Retinal pigment epithelial cell (primary cell): Measurements from ENCODE around the gene MAP3K4.
"Not testable (repeated sequence)": the region's sequence is repeated elsewhere in the genome, so short reads cannot be mapped to it uniquely, and the experiment has no call there.

Experiments used
- DNase-seq: peaks from one replicate; pipeline ENCODE4 v3.0.0-alpha.2; 2010; ENCODE audit warnings: low read depth
- H3K4me3 ChIP-seq: 2 replicates; pipeline ENCODE4 v1.5.1; 2011; ENCODE audit warnings: mild to moderate bottlenecking, low read length, control low read depth, moderate library complexity
- TF ChIP-seq, protein P1 (sequence below): conservative IDR thresholded peaks from 2 replicates; pipeline ENCODE4 v1.5.1; 2011; ENCODE audit warnings: low read depth, low read length, control low read depth, inconsistent platforms

The MAP3K4 gene

DNA sequence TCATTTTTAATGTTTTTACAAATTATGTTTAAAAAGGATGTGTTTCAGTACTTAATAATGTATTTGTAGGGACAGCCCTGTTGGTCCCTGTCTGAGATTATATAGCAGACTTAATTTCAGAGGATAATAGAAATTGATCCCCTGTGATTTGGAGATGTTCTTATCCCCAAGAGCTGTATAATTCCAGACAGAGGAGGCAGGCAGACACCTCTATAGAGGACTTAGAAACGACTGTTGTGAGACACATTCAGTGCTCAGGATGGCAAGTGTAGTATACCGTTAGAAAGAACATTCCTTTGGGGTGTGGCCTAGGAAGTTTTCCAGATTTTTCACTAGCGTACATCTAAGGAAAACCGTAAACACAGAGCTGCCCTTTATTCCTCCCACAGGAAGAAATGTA, 117.8 kb downstream of the MAP3K4 start:
- TF ChIP-seq, protein P1, sequence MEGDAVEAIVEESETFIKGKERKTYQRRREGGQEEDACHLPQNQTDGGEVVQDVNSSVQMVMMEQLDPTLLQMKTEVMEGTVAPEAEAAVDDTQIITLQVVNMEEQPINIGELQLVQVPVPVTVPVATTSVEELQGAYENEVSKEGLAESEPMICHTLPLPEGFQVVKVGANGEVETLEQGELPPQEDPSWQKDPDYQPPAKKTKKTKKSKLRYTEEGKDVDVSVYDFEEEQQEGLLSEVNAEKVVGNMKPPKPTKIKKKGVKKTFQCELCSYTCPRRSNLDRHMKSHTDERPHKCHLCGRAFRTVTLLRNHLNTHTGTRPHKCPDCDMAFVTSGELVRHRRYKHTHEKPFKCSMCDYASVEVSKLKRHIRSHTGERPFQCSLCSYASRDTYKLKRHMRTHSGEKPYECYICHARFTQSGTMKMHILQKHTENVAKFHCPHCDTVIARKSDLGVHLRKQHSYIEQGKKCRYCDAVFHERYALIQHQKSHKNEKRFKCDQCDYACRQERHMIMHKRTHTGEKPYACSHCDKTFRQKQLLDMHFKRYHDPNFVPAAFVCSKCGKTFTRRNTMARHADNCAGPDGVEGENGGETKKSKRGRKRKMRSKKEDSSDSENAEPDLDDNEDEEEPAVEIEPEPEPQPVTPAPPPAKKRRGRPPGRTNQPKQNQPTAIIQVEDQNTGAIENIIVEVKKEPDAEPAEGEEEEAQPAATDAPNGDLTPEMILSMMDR = no peak
- no peak for DNase-seq

DNA sequence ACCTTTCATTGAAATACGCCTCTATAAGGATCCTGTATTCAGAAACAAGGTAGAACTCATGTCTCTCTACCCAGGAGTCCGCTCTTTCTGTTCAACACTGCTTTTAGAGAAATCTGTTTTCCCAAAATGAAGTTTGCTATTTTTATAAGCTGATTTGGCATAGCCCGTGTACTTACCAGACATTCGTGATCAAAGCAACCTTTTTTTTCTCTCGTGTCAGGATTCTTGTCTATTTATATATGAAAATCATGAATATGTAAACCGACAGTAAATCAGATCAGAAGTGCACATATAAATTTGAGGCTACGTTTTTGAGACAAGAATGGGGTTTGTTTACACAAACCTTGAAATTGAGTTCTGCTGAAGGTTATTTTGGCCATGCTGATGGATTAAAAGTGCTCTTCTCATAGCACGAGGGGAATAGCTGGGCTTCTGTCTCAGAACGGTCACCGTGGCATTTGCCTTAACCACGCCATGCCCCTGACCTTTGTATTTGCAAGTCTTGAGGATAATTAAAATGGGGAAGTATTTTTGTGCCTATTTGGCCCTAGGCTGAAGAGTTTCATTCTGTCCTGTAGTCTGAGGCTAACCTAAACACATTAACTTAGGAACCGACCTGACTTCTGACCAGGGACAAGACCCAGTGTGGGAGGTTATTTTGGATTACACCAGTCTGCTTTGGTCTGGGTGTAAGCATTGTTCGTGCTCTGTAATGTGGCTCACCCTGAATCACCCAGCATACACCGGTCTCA, 118.6 kb downstream of the MAP3K4 start:
- H3K4me3 ChIP-seq = no peak overlapping the region
- no peak for DNase-seq
- TF ChIP-seq, protein P1 = no peak

More for the DNA sequence above, 117.8 kb downstream of the MAP3K4 start:
- no peak overlapping the region for H3K4me3 ChIP-seq

DNA sequence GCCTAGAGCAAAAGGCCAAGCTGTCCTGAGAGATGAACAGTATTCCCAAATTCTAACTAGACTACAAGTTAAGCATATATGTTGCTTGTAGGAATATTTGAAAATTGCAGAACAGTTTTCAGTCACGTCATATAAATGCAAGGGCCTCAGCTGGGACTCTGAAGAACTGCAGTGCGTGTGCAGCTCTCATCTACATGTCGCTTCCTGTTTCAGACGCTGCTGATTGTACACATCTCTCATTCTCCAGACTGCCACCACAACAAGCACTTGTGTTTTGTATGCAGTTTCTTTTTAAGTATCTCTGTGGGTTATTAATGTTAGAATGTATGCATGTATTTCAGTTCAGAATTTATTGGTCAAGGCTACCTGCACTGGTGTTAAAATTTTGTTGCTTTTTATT, 119.7 kb downstream of the MAP3K4 start:
- no peak for DNase-seq
- TF ChIP-seq, protein P1 = no peak
- no peak overlapping the region for H3K4me3 ChIP-seq

DNA sequence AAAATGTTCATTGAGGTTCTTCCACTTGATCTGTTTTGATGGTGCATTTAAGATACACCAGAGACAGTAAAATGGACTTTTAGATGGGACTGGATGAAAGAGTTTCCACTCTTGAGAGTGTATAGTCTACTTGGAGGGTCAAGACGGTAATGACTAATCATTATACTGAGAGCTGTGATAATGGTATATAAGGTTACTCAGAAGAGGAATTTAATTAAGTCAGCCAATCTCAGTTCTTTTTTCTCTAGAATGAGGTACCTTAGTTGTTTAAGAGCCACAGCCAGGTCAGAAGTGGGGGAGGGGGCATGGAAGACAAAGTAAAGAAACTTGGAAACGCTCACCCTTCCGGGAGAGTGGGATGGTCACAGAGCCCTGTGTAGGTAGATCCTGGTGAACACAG, 123.9 kb downstream of the MAP3K4 start:
- TF ChIP-seq, protein P1 = no peak
- no peak for DNase-seq
- no peak overlapping the region for H3K4me3 ChIP-seq

DNA sequence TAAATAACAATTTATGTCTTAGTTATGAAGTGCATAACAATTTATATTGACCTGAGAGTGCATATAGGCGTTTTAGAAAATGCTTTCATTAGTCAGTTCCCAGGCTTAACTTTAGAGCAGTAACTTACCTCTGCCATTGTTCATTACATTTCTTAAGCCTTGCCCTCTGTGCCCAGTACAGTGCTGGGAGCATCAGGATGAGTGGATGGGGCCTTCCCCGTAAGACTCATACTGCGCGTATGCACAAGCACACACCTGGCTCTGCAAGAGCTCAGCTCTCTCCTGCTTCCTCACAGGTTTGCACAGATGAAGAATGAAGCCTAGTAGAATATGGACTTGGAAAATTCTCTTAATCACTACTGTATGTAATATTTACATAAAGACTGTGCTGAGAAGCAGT, 125.0 kb downstream of the MAP3K4 start:
- TF ChIP-seq, protein P1 = no peak
- no peak for DNase-seq
- no peak overlapping the region for H3K4me3 ChIP-seq

DNA sequence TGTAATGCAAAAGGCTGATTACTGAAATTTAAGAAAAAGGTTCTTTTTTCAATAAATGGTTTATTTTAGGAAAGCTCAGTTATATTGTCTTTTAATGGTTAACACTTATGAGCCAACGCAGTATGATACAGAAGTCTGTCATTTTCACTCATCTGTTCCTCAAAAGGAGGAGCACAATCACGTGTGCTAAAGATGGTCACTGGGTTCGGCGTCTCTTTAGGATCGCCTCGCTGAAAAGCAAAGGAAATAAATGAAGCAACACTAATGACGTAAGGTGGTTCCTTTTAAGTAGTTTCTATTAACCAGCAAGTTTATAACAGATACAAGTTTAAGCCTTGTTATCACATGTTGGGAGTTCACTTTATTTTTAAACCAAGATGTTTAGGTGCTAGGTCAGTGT, 125.7 kb downstream of the MAP3K4 start:
- DNase-seq = no peak
- TF ChIP-seq, protein P1 = no peak
- no peak overlapping the region for H3K4me3 ChIP-seq

DNA sequence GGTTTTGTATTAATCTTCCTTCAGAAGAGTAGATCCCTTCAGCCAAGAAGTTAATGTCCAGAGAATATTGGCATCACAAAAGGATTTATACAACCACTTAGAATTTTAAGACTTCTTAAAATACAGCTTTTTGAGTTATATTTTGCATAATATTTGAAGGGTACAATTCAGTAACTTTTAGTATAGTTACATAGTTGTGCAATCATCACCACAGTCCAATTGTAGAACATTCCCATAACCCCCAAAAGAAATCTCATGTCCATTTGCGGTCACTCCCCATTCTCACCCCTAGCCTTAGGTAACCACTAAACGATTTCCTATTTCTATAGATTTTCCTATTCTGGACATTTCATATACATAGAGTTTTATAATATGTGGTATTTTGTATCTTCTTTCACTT, 126.4 kb downstream of the MAP3K4 start:
- no peak for DNase-seq
- TF ChIP-seq, protein P1 = no peak
- no peak overlapping the region for H3K4me3 ChIP-seq

DNA sequence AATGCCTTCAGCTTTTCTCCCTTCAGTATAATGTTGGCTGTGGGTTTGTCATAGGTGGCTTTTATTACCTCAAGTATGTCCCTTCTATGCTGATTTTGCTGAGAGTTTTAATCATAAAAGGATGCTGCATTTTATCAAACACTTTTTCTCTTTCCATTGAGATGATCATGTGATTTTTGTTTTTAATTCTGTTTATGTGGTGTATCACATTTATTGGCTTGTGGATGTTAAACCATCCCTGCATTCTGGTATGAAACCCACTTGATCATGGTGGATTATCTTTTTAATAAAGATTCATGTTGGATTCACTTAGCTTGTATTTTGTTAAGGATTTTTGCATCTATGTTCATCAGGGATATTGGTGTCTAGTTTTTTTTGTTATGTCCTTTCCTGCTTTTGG, 131.8 kb downstream of the MAP3K4 start:
- not testable (repeated sequence) for H3K4me3 ChIP-seq, DNase-seq
